HG03354 (cell line): ENCODE results near the gene FAM187B.

Source experiments
- ATAC-seq: cut with Tn5 transposase; IDR thresholded peaks from one replicate; pipeline ENCODE4 v1.9.1; 2021; ENCODE audit warnings: mild to moderate bottlenecking; ENCODE audit not compliant: unreplicated experiment, poor library complexity, severe bottlenecking

The FAM187B gene

GRCh38 chr19:35195830-35196229 is 32.7 kb downstream of the FAM187B start:
- no peak for ATAC-seq

- ATAC-seq = no peak
Observed at GRCh38 chr19:35194012-35194984, 34.2 kb downstream of the FAM187B start.

- ATAC-seq = no peak
Observed at GRCh38 chr19:35184884-35185283, 43.7 kb downstream of the FAM187B start.

DNA sequence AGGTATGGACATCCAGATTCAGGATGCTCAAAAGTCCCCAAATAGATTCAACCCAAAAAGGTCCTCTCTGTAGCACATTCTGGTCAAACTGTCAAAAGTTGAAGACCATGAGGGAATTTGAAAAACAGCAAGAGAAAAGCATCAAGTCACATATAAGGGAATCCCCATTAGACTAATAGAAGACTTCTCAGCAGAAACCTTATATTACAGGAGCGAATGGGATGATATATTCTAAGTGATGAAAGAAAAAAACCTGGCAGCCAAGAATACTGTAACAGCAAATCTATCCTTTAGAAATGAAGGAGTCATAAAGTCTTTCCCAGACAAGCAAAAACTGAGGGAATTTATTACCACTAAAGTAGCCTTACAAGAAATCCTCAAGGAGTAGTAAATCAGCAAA is 44.3 kb downstream of the FAM187B start:
- ATAC-seq = no peak

DNA sequence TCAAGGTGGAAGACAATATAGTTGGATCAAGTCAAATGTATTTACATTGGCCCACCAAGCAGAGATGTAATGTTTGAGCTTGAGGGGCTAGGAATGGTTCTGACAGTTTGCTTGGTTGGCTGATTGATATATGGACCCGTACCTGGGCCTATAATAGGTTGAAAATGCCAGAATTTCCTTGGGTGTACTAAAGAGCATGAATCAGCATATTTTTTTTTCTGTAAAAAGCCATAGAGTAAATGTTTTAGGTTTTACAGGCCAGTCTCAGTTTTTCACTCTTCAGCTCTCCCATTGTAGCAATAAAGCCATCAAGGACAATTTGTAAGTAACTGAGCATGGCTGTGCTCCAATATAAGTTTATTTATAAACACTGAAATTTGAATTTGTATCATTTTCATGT is 47.2 kb downstream of the FAM187B start:
- ATAC-seq = no peak

DNA sequence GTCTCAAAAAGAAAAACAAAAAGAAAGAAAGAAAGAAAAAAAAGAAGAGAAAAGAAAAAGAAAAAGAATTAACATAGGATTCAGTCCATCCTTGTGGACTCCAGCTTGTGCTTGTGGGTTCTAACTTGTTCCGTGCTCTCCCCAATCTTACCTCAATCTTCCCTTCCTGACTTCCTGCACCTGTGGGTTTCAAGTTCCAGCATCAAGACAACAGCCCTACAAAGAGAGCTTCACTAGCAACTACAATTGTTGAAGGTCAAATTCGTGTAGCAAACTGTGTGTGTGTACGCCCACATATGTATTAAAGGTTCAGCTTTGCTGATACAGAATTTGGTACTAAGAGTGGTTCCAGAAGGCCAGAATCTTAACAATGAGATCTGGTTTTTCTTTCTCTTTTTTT is 48.7 kb downstream of the FAM187B start:
- ATAC-seq = no peak

DNA sequence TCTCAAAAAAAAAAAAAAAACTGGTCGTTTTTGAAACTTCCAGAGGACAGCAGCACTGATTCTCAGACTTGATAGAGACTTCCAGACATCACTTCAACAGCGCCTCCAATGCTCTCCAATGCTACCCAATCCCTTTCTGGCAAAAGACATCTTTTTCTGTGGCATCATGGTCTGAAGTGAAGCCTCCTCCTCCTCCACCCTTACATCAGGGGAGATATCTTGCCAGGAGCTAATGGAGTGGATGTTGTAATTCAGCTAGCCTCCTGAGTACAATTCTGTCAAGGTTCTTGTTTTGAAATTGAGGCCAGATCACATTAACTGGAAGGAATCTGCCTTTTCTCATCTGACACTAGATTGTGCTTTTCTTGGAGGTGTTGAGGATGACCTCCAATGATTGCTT is 49.8 kb downstream of the FAM187B start:
- no peak for ATAC-seq

GRCh38 chr19:35177377-35178274 is 50.9 kb downstream of the FAM187B start:
- no peak for ATAC-seq

DNA sequence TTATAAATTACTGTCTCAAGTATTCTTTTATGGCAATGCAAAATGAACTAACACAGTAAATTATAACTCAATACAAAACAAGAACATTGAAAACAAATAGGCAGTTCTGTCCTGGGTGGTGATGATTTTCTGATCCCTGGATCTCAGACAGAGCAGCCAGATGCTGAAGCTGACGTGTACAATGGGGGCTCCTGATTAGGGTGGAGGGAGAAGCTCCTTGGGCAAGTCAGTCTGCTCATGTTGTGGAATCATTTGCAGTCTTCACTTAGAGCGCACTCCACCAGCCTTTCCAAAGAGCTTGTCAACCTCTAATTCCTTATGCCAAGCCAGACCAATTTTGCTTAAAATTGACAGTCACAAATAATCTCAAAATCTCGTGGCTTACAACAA is 52.4 kb downstream of the FAM187B start:
- no peak for ATAC-seq
